Measurements from ENCODE around the gene TOR1AIP1.
"Not testable (repeated sequence)": the region's sequence is repeated elsewhere in the genome, so short reads cannot be mapped to it uniquely, and the experiment has no call there.

TOR1AIP1 gene

GRCh38 chr1:179938752-179939151 lies 56.7 kb downstream of the TOR1AIP1 start:
- no peak for DNase-seq

DNA sequence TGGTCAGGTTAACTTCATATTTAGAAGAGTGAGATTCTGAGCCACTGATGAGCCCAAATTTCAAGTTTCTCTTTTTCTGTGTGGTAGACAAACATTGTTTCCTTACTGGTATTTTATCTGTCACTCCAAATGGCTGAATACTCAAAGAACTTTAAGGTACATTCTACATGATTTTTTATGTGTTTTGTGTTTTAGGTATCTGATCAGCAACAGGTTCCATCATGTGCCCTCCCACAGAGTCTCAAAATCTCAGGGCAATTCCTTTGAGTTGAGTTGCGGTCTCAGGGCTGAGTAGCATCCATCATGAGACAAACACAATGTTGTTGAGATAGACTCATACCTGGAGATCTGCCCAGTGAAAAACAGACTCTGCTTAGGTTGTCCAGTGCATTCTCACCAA lies 57.9 kb downstream of the TOR1AIP1 start:
- no peak for DNase-seq

- DNase-seq, result no peak
Measured at GRCh38 chr1:179941454-179941853, 59.4 kb downstream of the TOR1AIP1 start.

DNA sequence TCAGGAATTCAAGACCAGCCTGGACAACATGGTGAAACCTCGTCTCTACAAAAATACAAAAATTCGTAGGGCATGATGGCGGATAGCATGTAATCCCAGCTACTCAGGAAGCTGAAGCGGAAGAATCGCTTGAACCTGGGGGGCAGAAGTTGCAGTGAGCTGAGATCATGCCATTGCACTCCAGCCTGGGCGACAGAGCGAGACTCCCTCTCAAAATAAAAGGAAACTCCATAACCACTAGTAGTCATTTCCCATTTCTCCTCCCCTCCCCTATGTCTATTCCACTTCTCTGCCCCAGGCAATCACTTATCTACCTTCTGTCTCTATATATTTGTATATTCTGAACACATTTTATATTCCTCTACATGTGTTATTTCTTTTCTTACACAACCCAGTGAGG lies 68.6 kb downstream of the TOR1AIP1 start:
- no peak for DNase-seq

DNA sequence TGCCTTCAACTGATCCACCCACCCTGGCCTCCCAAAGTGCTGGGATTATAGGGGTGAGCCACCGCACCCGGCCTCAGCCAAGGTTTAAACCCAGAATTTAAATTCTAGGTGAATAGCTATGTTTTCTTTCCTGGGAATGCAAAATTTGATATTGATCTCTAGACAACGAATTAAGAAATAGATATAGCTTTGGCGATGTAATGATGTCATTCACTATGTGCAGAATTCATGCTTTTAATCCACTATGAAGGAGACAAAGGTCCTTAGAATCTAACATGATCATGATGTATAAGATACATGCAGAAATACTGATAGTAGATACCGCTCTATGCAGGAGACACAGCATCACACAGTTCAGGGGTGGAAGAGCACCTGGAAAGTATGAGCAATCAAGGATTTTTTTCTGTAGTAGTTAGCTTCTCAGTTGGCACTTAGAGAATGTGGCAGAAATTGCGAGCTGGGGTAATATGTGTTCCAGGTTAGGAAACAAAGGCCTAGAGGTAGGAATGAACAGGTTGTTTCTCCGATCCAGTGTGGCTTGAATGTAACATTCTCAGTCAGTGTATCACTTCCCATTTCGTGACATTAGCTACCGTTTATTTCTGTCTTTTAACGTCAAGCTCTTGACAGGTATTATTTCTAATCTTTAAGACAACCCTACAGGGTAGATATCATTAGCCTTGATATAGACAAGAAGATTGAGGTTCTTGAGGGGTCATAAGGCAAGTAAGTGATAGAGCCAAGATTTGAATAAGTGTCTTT lies 69.5 kb downstream of the TOR1AIP1 start:
- no peak for DNase-seq

GRCh38 chr1:179952186-179952585 lies 70.1 kb downstream of the TOR1AIP1 start:
- DNase-seq, result no peak

DNA sequence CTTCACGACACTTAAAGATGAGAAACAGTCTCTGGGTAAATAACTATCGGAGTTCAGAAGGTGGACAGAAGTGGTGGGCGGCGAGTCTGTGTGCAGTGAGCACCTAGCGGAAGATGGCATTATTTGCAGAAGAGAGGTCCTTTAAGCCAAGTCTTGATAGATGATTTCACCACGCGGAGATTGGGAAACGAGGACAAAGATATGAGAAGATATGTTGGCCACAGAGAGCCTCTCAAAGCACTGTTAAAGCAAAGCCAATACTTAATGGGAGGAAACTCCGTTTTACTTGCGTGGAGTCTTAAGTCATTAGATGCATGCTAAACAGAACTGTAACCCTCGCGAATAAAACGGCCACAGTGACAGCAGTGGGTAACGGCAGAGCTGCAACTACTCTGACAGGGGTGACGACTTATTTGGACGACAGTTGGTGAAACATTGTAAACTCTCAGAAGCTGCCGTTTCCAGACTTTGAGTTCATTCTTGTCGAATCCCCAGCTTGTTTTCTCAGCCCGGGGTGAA lies 71.9 kb downstream of the TOR1AIP1 start:
- DNase-seq, result no peak

DNA sequence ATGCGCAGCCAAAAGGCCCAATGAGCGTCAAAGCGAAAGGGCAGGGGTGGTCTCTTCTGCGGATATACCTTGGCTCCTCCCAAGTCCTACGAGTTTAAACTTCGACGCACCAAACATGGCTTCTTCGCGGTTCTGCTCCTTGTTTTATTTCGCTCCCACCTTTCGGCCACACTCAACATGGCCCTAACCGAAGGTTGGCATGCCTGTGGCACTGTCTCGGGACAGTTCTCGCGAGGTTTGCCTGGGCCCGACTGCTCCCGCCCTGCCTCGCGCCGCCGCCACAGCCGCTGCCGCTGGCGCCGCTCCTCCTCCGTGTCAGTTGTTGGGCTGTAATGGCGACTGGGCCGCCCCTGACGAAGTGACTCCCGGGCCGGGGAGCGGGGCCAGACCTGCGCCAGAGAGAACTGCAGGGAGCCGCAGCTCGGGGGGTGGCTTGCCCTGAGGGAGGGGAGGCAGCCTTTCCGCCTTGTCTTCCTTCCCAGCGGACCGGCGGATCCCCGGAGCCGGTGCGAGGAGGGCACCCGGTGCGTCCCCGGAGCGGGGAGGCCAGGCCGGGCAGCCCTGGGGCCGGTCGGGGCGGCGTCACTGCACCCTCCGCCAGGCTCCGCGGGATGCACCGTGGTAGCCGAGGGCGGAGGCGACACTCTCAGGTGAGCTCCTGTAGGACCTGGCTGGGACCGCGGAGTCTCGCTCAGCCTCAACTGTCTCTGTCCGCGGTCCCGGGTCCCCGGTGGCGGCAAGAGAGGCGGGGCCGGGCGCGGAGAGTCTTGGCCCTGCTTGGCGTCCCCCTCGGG lies 72.6 kb downstream of the TOR1AIP1 start, which contains the start of gene CEP350:
Gene CEP350 (plus strand): TSS at position 318 of the 794 bp plus-strand sequence. CDS start 31,372 bp downstream, outside the sequence.
- DNase-seq, result peak; percentile 98

DNA sequence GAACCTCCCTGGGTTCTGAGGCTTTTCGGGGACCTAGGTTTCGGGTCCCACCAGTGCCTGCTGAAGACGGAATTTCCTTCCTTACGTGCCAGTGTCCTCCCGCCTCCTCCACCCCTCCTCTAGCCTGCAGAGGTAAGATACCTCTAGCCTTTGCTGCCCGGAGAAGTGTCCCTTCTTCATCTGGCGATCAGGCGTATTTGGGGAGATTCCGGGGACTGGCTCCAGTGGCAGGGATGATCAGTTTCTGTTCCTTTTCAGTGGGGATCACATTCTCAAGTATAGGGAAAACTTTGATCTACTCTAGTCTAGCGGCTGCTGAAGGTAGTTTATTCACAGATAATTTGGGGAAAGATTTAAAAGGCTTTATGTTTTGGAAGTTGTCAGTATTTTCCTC lies 73.2 kb downstream of the TOR1AIP1 start:
- no peak for DNase-seq

- DNase-seq, result no peak
Measured at GRCh38 chr1:179955731-179956130, 73.6 kb downstream of the TOR1AIP1 start.

GRCh38 chr1:179958359-179958758 lies 76.3 kb downstream of the TOR1AIP1 start:
- DNase-seq, result no peak

DNA sequence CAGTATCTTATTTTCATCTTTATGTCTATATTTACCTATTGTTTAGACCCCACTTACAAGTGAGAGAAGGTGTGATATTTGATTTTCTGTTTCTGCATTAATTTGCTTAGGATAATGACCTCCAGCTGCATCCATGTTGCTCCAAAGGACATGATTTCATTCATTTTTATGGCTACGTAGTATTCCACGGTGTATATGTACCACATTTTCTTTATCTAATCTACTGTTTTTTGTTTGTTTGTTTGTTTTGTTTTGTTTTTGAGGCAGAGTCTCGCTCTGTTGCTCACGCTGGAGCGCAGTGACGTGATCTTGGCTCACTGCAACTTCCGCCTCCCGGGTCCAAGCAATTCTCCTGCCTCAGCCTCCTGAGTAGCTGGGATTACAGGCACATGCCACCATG lies 80.1 kb downstream of the TOR1AIP1 start:
- not testable (repeated sequence) for DNase-seq

- no peak for DNase-seq
Measured at GRCh38 chr1:179966551-179966950, 84.5 kb downstream of the TOR1AIP1 start.

DNA sequence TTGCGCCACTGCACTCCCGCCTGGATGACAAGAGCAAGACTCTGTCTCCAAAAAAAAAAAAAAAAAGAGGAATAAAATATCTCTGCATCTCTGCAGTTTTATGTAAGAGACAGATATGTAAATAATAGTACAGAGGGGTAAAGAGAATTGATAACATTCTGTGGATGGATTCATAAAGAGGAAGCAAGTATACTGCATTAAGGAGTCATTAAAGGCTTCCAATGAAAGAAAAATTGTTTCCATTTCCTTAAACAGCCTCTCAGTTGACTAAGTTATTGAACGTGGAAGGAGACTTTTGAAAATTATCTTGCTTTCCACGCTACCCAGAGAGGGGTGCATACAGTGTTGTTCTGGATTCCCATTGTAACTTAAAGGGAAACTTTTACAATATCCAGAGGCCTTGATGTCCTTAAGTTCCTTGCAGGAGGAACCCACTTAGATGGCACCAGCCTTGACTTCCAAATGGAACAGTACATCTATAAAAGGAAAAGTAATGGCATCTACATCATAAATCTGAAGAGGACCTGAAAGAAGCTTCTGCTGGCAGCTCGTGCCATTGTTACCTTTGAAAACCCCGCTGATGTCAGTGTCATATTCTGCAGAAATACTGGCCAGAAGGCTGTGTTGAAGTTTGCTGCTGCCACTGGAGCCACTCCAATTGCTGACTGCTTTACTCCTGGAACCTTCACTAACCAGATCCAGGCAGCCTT lies 86.4 kb downstream of the TOR1AIP1 start:
- no peak for DNase-seq

DNA sequence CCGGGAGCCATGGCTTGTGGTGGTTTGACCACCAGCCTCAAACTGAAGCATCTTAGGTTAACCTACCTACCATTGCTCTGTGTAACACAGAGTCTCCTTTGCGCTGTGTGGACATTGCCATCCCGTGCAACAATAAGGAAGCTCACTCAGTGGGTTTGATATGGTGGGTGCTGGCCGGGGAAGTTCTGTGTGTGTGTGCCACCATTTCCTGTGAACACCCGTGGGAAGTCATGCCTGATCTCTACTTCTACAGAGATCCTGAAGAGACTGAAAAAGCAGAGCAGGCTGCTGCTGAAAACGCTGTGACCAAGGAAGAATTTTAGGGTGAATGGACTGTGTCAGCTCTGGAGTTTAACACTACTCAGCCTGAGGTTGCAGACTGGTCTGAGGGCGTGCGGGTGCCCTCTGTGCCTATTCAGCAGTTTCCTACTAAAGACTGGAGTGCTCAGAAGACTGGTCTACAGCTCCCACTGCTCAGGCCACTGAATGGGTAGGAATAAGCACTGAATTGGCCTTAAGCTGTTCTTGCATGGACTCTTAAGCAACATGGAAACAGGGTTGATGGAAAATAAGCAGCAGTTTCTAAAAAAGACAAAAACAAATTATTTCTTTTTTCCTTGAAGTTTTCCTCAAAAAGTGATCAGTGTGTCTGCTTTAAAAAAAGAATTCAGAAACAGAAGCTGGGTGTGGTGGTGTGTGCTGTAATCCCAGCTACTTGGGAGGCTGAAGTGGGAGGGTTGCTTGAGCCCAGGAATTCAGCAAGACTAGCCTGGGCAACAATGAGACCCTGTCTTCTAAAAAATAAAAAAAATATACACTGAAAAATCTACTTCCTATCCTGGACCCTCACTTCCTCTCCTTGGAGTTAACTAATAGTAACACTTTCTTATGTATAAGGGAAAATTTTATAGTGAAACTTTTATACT lies 87.2 kb downstream of the TOR1AIP1 start:
- no peak for DNase-seq

Measured in right forelimb (tissue), 1 donor.